H9 (cell line): Measurements from ENCODE around the gene CTNNBL1. TPM values are rescaled to one million over a fixed set of nuclear protein-coding genes. Genes with fewer than 3 reads are reported as not detected.

ENCODE experiments used
- DNase-seq: peaks from one replicate; pipeline ENCODE4 v3.0.0-alpha.2; 2017
- H2AFZ ChIP-seq: one replicate; pipeline ENCODE4 v1.6.1; 2013; ENCODE audit warnings: mild to moderate bottlenecking, low read length, control low read depth, moderate library complexity
- H2AK5ac ChIP-seq: 2 replicates; pipeline ENCODE4 v1.6.1; 2013; ENCODE audit warnings: low read length, control low read depth, mixed read lengths; ENCODE audit not compliant: insufficient read length
- H2BK120ac ChIP-seq: one replicate; pipeline ENCODE4 v1.6.1; 2013; ENCODE audit warnings: low read depth, mild to moderate bottlenecking, low read length, control low read depth, inconsistent platforms; ENCODE audit not compliant: poor library complexity, severe bottlenecking
- H2BK12ac ChIP-seq: 2 replicates; pipeline ENCODE4 v1.6.1; 2013; ENCODE audit warnings: low read length, control low read depth, mixed read lengths, low read depth; ENCODE audit not compliant: insufficient read length
- H2BK15ac ChIP-seq: 2 replicates; pipeline ENCODE4 v1.6.1; 2013; ENCODE audit warnings: low read depth, low read length, control low read depth
- H2BK20ac ChIP-seq: one replicate; pipeline ENCODE4 v1.6.1; 2013; ENCODE audit warnings: low read depth, mild to moderate bottlenecking, low read length, control low read depth, inconsistent platforms; ENCODE audit not compliant: poor library complexity, severe bottlenecking
- H2BK5ac ChIP-seq: 2 replicates; pipeline ENCODE4 v1.6.1; 2013; ENCODE audit warnings: low read length, control low read depth, mixed read lengths; ENCODE audit not compliant: insufficient read length
- H3K14ac ChIP-seq: 2 replicates; pipeline ENCODE4 v1.6.1; 2013; ENCODE audit warnings: low read length, control low read depth; ENCODE audit not compliant: insufficient read depth
- H3K18ac ChIP-seq: 2 replicates; pipeline ENCODE4 v1.6.1; 2013; ENCODE audit warnings: low read depth, mild to moderate bottlenecking, mixed read lengths, low read length, control low read depth; ENCODE audit not compliant: insufficient read length
- H3K23ac ChIP-seq: 2 replicates; pipeline ENCODE4 v1.6.1; 2013; ENCODE audit warnings: low read length, control low read depth, mixed read lengths, low read depth; ENCODE audit not compliant: insufficient read length
- H3K23me2 ChIP-seq: 2 replicates; pipeline ENCODE4 v1.6.1; 2013; ENCODE audit warnings: low read depth, mild to moderate bottlenecking, mixed read lengths, low read length, control low read depth; ENCODE audit not compliant: insufficient read length, poor library complexity, severe bottlenecking
- H3K27ac ChIP-seq: 2 replicates; pipeline ENCODE4 v1.5.1; 2013; ENCODE audit warnings: low read length, control low read depth, mixed read lengths, low read depth; ENCODE audit not compliant: insufficient read length
- H3K27me3 ChIP-seq: 2 replicates; pipeline ENCODE4 v1.6.1; 2013; ENCODE audit warnings: low read length, control low read depth, inconsistent platforms; ENCODE audit not compliant: insufficient read depth
- H3K4ac ChIP-seq: 2 replicates; pipeline ENCODE4 v1.6.1; 2013; ENCODE audit warnings: low read depth, mild to moderate bottlenecking, control low read depth, inconsistent platforms, low read length, moderate library complexity
- H3K4me1 ChIP-seq: 2 replicates; pipeline ENCODE4 v1.6.1; 2013; ENCODE audit warnings: low read length, control low read depth, inconsistent platforms; ENCODE audit not compliant: insufficient read depth
- H3K4me2 ChIP-seq: 2 replicates; pipeline ENCODE4 v1.6.1; 2013; ENCODE audit warnings: low read length, control low read depth, mixed read lengths; ENCODE audit not compliant: insufficient read length, insufficient read depth
- H3K56ac ChIP-seq: 2 replicates; pipeline ENCODE4 v1.6.1; 2013; ENCODE audit warnings: low read depth, mild to moderate bottlenecking, mixed read lengths, low read length, control low read depth; ENCODE audit not compliant: insufficient read length
- H3K79me1 ChIP-seq: 2 replicates; pipeline ENCODE4 v1.6.1; 2013; ENCODE audit warnings: low read depth, mild to moderate bottlenecking, moderate library complexity, low read length, control low read depth, inconsistent platforms; ENCODE audit not compliant: insufficient read depth, poor library complexity, severe bottlenecking
- H3K79me2 ChIP-seq: 2 replicates; pipeline ENCODE4 v1.6.1; 2013; ENCODE audit warnings: low read length, control low read depth, inconsistent platforms; ENCODE audit not compliant: insufficient read depth
- H3K9ac ChIP-seq: 2 replicates; pipeline ENCODE4 v1.6.1; 2013; ENCODE audit warnings: low read length, control low read depth, mixed read lengths; ENCODE audit not compliant: insufficient read length; ENCODE audit errors: extremely low read depth
- H3K9me3 ChIP-seq: one replicate; pipeline ENCODE4 v1.6.1; 2013; ENCODE audit warnings: low read depth, low read length, inconsistent platforms; ENCODE audit not compliant: control insufficient read depth
- H3T11ph ChIP-seq: one replicate; pipeline ENCODE4 v1.6.1; 2013; ENCODE audit warnings: mild to moderate bottlenecking, low read length, control low read depth, inconsistent platforms
- H4K20me1 ChIP-seq: one replicate; pipeline ENCODE4 v1.6.1; 2013; ENCODE audit not compliant: control insufficient read depth, insufficient read length, insufficient read depth
- H4K5ac ChIP-seq: 2 replicates; pipeline ENCODE4 v1.6.1; 2013; ENCODE audit warnings: low read depth, mild to moderate bottlenecking, mixed read lengths, low read length, control low read depth; ENCODE audit not compliant: insufficient read length
- H4K8ac ChIP-seq: replicated peaks from 2 replicates; pipeline ENCODE4 v1.6.1; 2013; ENCODE audit warnings: low read length, control low read depth, mixed read lengths, low read depth; ENCODE audit not compliant: insufficient read length
- H4K91ac ChIP-seq: 2 replicates; pipeline ENCODE4 v1.6.1; 2013; ENCODE audit warnings: low read depth, mild to moderate bottlenecking, moderate library complexity, mixed read lengths, low read length, control low read depth; ENCODE audit not compliant: insufficient read length
- H3K27ac Mint-ChIP-seq, 3 experiments: 2 replicates in 2 of 3; 3 replicates in 1 of 3; pipeline ENCODE4 v1.8.0; 2020 to 2021; ENCODE audit warnings: mixed read lengths in 3 of 3, mild to moderate bottlenecking in 1 of 3, moderate library complexity in 1 of 3
- H3K27me3 Mint-ChIP-seq: 2 replicates; pipeline ENCODE4 v1.8.0; 2021; ENCODE audit warnings: low read depth, mild to moderate bottlenecking, moderate library complexity, mixed read lengths
- H3K36me3 Mint-ChIP-seq, 3 experiments: 2 replicates in 2 of 3; 3 replicates in 1 of 3; pipeline ENCODE4 v1.8.0; 2020 to 2021; ENCODE audit warnings: low read depth in 3 of 3, mixed read lengths in 3 of 3; ENCODE audit not compliant: insufficient read depth in 1 of 3
- H3K4me1 Mint-ChIP-seq, 2 experiments: 2 replicates each; pipeline ENCODE4 v1.8.0; 2020; ENCODE audit warnings: mixed read lengths in 2 of 2
- H3K4me3 Mint-ChIP-seq, 2 experiments: 2 replicates in 1 of 2; 3 replicates in 1 of 2; pipeline ENCODE4 v1.8.0; 2020 to 2021; ENCODE audit warnings: mild to moderate bottlenecking in 2 of 2, mixed read lengths in 2 of 2, moderate library complexity in 1 of 2
- H3K9me3 Mint-ChIP-seq, 2 experiments: 2 replicates in 1 of 2; 3 replicates in 1 of 2; pipeline ENCODE4 v1.8.0; 2020; ENCODE audit warnings: mild to moderate bottlenecking in 2 of 2, mixed read lengths in 2 of 2, moderate library complexity in 1 of 2
- CTCF ChIP-seq: fragments of 200-600 bp; sonication (generic); conservative IDR thresholded peaks from 3 replicates; pipeline ENCODE4 v1.8.0; 2021; ENCODE audit warnings: antibody characterized with exemption, mild to moderate bottlenecking
- WGBS: extraction: QIAGEN DNeasy Blood & Tissue Kit; methylation state at CpG from one replicate; pipeline ENCODE4 v1.1.7; 2013; ENCODE audit warnings: missing lambda C conversion rate, low lambda C conversion rate, mixed read lengths; ENCODE audit not compliant: insufficient read length; ENCODE audit errors: extremely low coverage; 5-methylcytosine and 5-hydroxymethylcytosine counted together
- total RNA-seq: library from RNA; stranded (reverse); gene quantifications from 2 replicates; pipeline ENCODE4 v1.2.1, GENCODE V29; 2021

The CTNNBL1 gene
- total RNA-seq, 1 experiment from 2014 or later: 67.2 TPM

GRCh38 chr20:37704955-37705354 lies 11.1 kb downstream of the CTNNBL1 start:
- Histone ChIP-seq H2BK12ac (no peak overlapping the region), H3K9me3 (no peaks in the 10 kb centered on the region), H3K79me1 (no peaks in the 10 kb centered on the region), H3K4ac (no peak overlapping the region), H3T11ph (no peak overlapping the region), H3K23ac (no peak overlapping the region), H2AFZ (no peak overlapping the region), H4K91ac (no peak overlapping the region), H3K18ac (no peak overlapping the region), H3K27ac (no peak overlapping the region), H2BK15ac (no peak overlapping the region), H3K4me1 (no peaks in the 10 kb centered on the region), H3K4me2 (no peak overlapping the region), H3K27me3 (no peaks in the 10 kb centered on the region; the same call in 1 of the 2 replicates), H2BK5ac (no peak overlapping the region), H4K8ac (no peak overlapping the region), H3K56ac (no peak overlapping the region), H3K14ac (no peak overlapping the region), H4K20me1 (no peaks in the 10 kb centered on the region), H2BK120ac (no peak overlapping the region), H3K9ac (no peak overlapping the region), H4K5ac (no peak overlapping the region), H2BK20ac (no peak overlapping the region), H3K23me2 (no peaks in the 10 kb centered on the region), H3K79me2 (peaks cover 5% of the 10 kb centered on the region; the same call in 1 of the 2 replicates), H2AK5ac (no peak overlapping the region)
- H3K27ac Mint-ChIP-seq: no peak overlapping the region
- 100% methylated on average over 1 of the region's 1 CpG for WGBS
- TF ChIP-seq CTCF: no peak
- no peak for DNase-seq
- no peaks in the 10 kb centered on the region for H3K27me3 Mint-ChIP-seq
- peaks cover 0 to 4% of the 10 kb centered on the region in 2 experiments; a peak in 2 of 4 replicates for H3K4me1 Mint-ChIP-seq
- H3K9me3 Mint-ChIP-seq: peaks cover 4 to 9% of the 10 kb centered on the region in 2 experiments; a peak in 3 of 5 replicates
- no peak overlapping the region for H3K4me3 Mint-ChIP-seq
- peaks cover 0 to 7% (median 6%) of the 10 kb centered on the region in 3 experiments; a peak in 4 of 7 replicates for H3K36me3 Mint-ChIP-seq
